Heart left ventricle (tissue), 13 donors: Measurements from ENCODE around the gene OTOA.

Experiments
- CTCF ChIP-seq, 12 donors: fragments of 200-600 bp; sonication (generic) in 4 of 12; IDR thresholded peaks; one replicate each; pipeline versions ENCODE4 v1.5.0 to v1.8.0; 2018 to 2022; ENCODE audit warnings: antibody characterized with exemption in 12 of 12, mild to moderate bottlenecking in 5 of 12
- POLR2A ChIP-seq, 2 donors: fragments of 450-650 bp; IDR thresholded peaks; one replicate each; pipeline ENCODE4 v1.6.1; 2017; ENCODE audit warnings: antibody characterized with exemption in 2 of 2, mild to moderate bottlenecking in 2 of 2, moderate library complexity in 2 of 2
- donor health status: ischemic (EF 13 %, LVEDD 7.1; RV severe dilation, severe dysfunction).
- donor health status: DM: no; HTN: yes; CAD: no.
- donor health status: DM: no; HTN: no; CAD: no.
- donor health status: ischemic (EF 25% LVEDD 6.9; RV normal size, moderate dysfunction).
- donor health status: ischemic (EF 25% LVEDD 5.7; RV mildly dilated, moderate dysfunction).
- donor health status: ischemic (EF 35%, LVEDD 5.7; RV mildly dilated, moderate dysfunction).
- donor health status: nonischemic (EF 11% LVEDD 7.7; RV severe dilation, severe dysfunction).
- donor health status: DM: yes; HTN: yes; CAD: no.
- donor health status: PGD.
- donor health status: ischemic (EF 29% LVEDD 5.4; RV normal size, mild dysfunction).
- donor health status: nonischemic (EF 23%, LVEDD 6.1; RV moderate dilation, normal function).

- TF ChIP-seq CTCF (IDR thresholded peaks at IDR 0.05) = no peak
- no peak for TF ChIP-seq POLR2A (IDR thresholded peaks at IDR 0.05)
Measured at GRCh38 chr16:21704733-21705132, 41.0 kb downstream of the OTOA start.
